ENCODE results near the gene BABAM2.

DNA sequence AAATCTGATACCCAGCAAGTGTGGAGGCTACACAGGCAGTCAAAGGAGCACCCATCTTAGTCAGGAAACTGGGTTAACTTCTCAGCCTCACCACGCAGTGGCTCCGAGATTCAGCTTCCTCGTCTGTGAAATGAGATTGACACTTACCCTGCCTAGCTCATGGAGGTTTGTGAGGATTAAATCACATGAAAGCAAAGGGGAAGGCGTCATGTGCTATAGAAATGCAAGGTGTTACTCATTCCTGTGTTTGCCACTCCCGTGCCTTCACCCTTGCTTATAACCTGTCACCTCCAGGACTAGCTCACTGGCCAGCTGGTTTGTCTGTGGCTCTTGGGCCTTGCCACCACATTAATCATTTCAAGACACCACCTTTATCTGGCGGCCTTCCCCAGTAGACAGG, 383.2 kb downstream of the BABAM2 start:
- TF ChIP-seq EZH2 (IDR thresholded peaks at IDR 0.05; ENCODE audit: insufficient read depth, poor library complexity, severe bottlenecking) (no peak), EZH2phosphoT487 (IDR thresholded peaks at IDR 0.05; ENCODE audit: insufficient read depth, low read depth) (no peak)
